ENCODE measurements around the gene H2BK1. TPM values are rescaled to one million over a fixed set of nuclear protein-coding genes. Genes with fewer than 3 reads are reported as not detected.

The H2BK1 gene
- total RNA-seq, 1 donor from 2014 or later, result not detected

GRCh38 chr7:151250181-151251132 lies 40.2 kb upstream of the H2BK1 start:
- Histone ChIP-seq H3K4me1 (peaks cover 91% of the 10 kb centered on the region), H3K27ac (replicated peaks) (peak overlapping the region; percentile 99), H3K36me3 (no peaks in the 10 kb centered on the region), H3K4me3 (peak overlapping the region; percentile 84), H3K27me3 (ENCODE audit: low read depth) (peaks cover 33% of the 10 kb centered on the region), H3K9me3 (replicated peaks) (no peaks in the 10 kb centered on the region)
- no peak for TF ChIP-seq CTCF (IDR thresholded peaks at IDR 0.05; ENCODE audit: borderline replicate concordance)
- no peak for DNase-seq
- intact Hi-C loops (cut with micrococcal nuclease), result no loop called here

GRCh38 chr7:151249732-151250072 lies 39.4 kb upstream of the H2BK1 start:
- H3K27ac ChIP-seq (replicated peaks), result peak overlapping the region; percentile 99
- H3K4me1 ChIP-seq, result peaks cover 93% of the 10 kb centered on the region
- no peaks in the 10 kb centered on the region for H3K36me3 ChIP-seq
- peak overlapping the region; percentile 84 for H3K4me3 ChIP-seq
- H3K27me3 ChIP-seq (ENCODE audit: low read depth), result peaks cover 35% of the 10 kb centered on the region
- TF ChIP-seq CTCF (IDR thresholded peaks at IDR 0.05; ENCODE audit: borderline replicate concordance), result no peak
- no peaks in the 10 kb centered on the region for H3K9me3 ChIP-seq (replicated peaks)
- peak; percentile 71 for DNase-seq
- intact Hi-C loops (cut with micrococcal nuclease), result no loop called here

- TF ChIP-seq CTCF (IDR thresholded peaks at IDR 0.05; ENCODE audit: borderline replicate concordance), result no peak
- Histone ChIP-seq H3K9me3 (replicated peaks) (no peaks in the 10 kb centered on the region), H3K36me3 (no peaks in the 10 kb centered on the region), H3K4me1 (peaks cover 93% of the 10 kb centered on the region), H3K4me3 (peak overlapping the region; percentile 84), H3K27ac (replicated peaks) (peak overlapping the region; percentile 99), H3K27me3 (ENCODE audit: low read depth) (peaks cover 34% of the 10 kb centered on the region)
- intact Hi-C loops (cut with micrococcal nuclease), result no loop called here
- DNase-seq, result peak; percentile 72
These were observed 38.9 kb upstream of the H2BK1 start for GRCh38 chr7:151249034-151249731.

- peak within 1 kb of the TSS; percentile 99 for H3K27ac ChIP-seq (replicated peaks)
- H3K36me3 ChIP-seq, result no peaks in the 10 kb centered on the region
- TF ChIP-seq CTCF (IDR thresholded peaks at IDR 0.05; ENCODE audit: borderline replicate concordance), result no peak
- H3K4me3 ChIP-seq, result peak within 1 kb of the TSS; percentile 84
- intact Hi-C loops (cut with micrococcal nuclease), result no loop called here
- peaks cover 29% of the 10 kb centered on the region for H3K27me3 ChIP-seq (ENCODE audit: low read depth)
- peak; percentile 83 for DNase-seq
- no peaks in the 10 kb centered on the region for H3K9me3 ChIP-seq (replicated peaks)
- peaks cover 93% of the 10 kb centered on the region for H3K4me1 ChIP-seq
These were observed 38.2 kb upstream of the H2BK1 start, which contains the start of gene SMARCD3 for GRCh38 chr7:151248346-151249033. Gene SMARCD3, minus strand, starts transcription at chr7:151248694. Its CDS starts 132 bp downstream, at chr7:151248562.
